Measurements from ENCODE around the gene SIL1.

- no peak for TF ChIP-seq CTCF (IDR thresholded peaks at IDR 0.05)
- TF ChIP-seq EP300 (IDR thresholded peaks at IDR 0.05): no peak
- TF ChIP-seq POLR2A (IDR thresholded peaks at IDR 0.05; ENCODE audit: low read depth): no peak
- TF ChIP-seq POLR2AphosphoS5 (IDR thresholded peaks at IDR 0.05): no peak
Observed at GRCh38 chr5:139038613-139039305, 159.4 kb downstream of the SIL1 start.

Data from esophagus muscularis mucosa (tissue), 4 donors.